OCI-LY7 (cell line): Measurements from ENCODE around the gene DGKB. TPM values are rescaled to one million over a fixed set of nuclear protein-coding genes. Genes with fewer than 3 reads are reported as not detected.

ENCODE experiments used
- BruUV-seq: library from RNA; stranded (reverse); fragments of 400-500 nt; replicated peaks from 2 replicates; lab custom pipeline; 2021; lab: Mats Ljungman, UMichigan
- CTCF ChIA-PET: fragments of 300-600 bp; sonication (Branson Sonifier 250); formaldehyde crosslinking; loops from one replicate; lab custom pipeline; 2022; ENCODE audit warnings: antibody characterized with exemption; ENCODE audit not compliant: unreplicated experiment; lab: Charles Lee
- POLR2A ChIA-PET: fragments of 300-600 bp; sonication (Branson Sonifier 250); formaldehyde crosslinking; loops from one replicate; lab custom pipeline; 2022; ENCODE audit warnings: antibody characterized with exemption; lab: Charles Lee
- DNase-seq: peaks from one replicate; pipeline ENCODE4 v3.0.0-alpha.2; 2015; ENCODE audit warnings: low spot score
- H2AFZ ChIP-seq: fragments of 200-600 bp; sonication (generic), shearing (Covaris generic); 2 replicates; pipeline ENCODE4 v1.6.1; 2014; ENCODE audit warnings: mild to moderate bottlenecking, antibody characterized with exemption, low read length, moderate library complexity
- H3K27ac ChIP-seq: fragments of 200-600 bp; sonication (generic); 2 replicates; pipeline ENCODE4 v1.5.1; 2014; ENCODE audit warnings: mixed run types, low read depth, mild to moderate bottlenecking, moderate library complexity, low read length, inconsistent platforms; ENCODE audit not compliant: poor library complexity, severe bottlenecking
- H3K36me3 ChIP-seq: fragments of 200-600 bp; sonication (generic); 2 replicates; pipeline ENCODE4 v1.6.1; 2014; ENCODE audit warnings: mild to moderate bottlenecking, antibody characterized with exemption, low read length, moderate library complexity, mixed read lengths; ENCODE audit not compliant: insufficient read depth
- H3K4me1 ChIP-seq: fragments of 200-600 bp; sonication (generic); 2 replicates; pipeline ENCODE4 v1.5.1; 2014; ENCODE audit warnings: mild to moderate bottlenecking, low read length; ENCODE audit not compliant: insufficient read depth, poor library complexity, severe bottlenecking
- H3K4me2 ChIP-seq: fragments of 200-600 bp; sonication (generic); 2 replicates; pipeline ENCODE4 v1.6.1; 2014; ENCODE audit warnings: mild to moderate bottlenecking, low read length
- H3K4me3 ChIP-seq: fragments of 200-600 bp; sonication (generic); 2 replicates; pipeline ENCODE4 v1.5.1; 2014; ENCODE audit warnings: mild to moderate bottlenecking, low read depth, low read length; ENCODE audit not compliant: poor library complexity, severe bottlenecking
- H3K79me2 ChIP-seq: fragments of 200-600 bp; sonication (generic); 2 replicates; pipeline ENCODE4 v1.6.1; 2016; ENCODE audit warnings: low read depth, mild to moderate bottlenecking, low read length, moderate library complexity, mixed read lengths; ENCODE audit not compliant: insufficient read depth
- H3K9me2 ChIP-seq: fragments of 200-600 bp; sonication (generic); 2 replicates; pipeline ENCODE4 v1.6.1; 2016; ENCODE audit warnings: mild to moderate bottlenecking, low read length, mixed read lengths; ENCODE audit not compliant: insufficient read depth
- H3K9me3 ChIP-seq: fragments of 200-600 bp; sonication (generic); 2 replicates; pipeline ENCODE4 v1.6.1; 2014; ENCODE audit warnings: mild to moderate bottlenecking, mixed run types, low read length, mixed read lengths
- H4K20me1 ChIP-seq: fragments of 200-600 bp; sonication (generic); 2 replicates; pipeline ENCODE4 v1.6.1; 2014; ENCODE audit warnings: mild to moderate bottlenecking, antibody characterized with exemption, low read length, moderate library complexity, mixed read lengths; ENCODE audit not compliant: insufficient read depth
- EZH2phosphoT487 ChIP-seq: fragments of 200-600 bp; sonication (generic); IDR thresholded peaks from 2 replicates; pipeline ENCODE4 v1.6.1; 2018; ENCODE audit warnings: low read depth, borderline replicate concordance, mild to moderate bottlenecking, mixed run types, antibody characterized with exemption, low read length, moderate library complexity, mixed read lengths
- intact Hi-C: fragments of 100-400 bp; cut with micrococcal nuclease; formaldehyde crosslinking; loops from one replicate; pipeline ENCODE4 v1.10.0; 2022; ENCODE audit not compliant: unreplicated experiment
- total RNA-seq, 2 experiments: library from RNA; depleted of rRNA in 1 of 2; stranded (reverse); fragments of >200 nt in 1 of 2; shearing (Covaris generic) in 1 of 2; gene quantifications; 2 replicates each; pipeline ENCODE4 v1.2.3, GENCODE V29; 2014 to 2022
- TF ChIP-seq, protein P1 (sequence below): fragments of 200-600 bp; sonication (generic); conservative IDR thresholded peaks from 2 replicates; pipeline ENCODE4 v1.5.1; 2014; ENCODE audit warnings: mild to moderate bottlenecking, antibody characterized with exemption, low read length, moderate library complexity, mixed read lengths

DGKB gene
- total RNA-seq, 2 experiments from 2014 or later, result not detected

DNA sequence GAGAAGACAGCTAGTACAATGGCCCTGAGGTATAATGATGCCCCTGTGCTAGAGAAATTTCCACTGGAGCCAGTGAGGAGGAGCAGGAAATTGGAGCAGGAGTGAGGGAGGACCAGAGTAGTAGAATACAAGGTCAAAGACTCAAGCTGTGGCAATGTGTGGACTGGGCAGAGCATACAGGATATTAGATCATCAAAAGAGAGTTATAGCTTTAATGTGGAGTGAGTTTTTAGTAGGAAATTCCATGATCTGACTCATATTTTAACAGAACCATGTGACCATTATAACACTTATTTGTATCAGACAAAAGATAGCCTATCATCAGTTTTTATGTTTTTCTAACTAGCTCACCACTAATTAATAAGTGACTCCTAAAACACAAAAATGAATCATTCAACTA is 154.1 kb downstream of the DGKB start:
- no peak for DNase-seq
- H3K9me2 ChIP-seq, result no peaks in the 10 kb centered on the region
- no peaks in the 10 kb centered on the region for H4K20me1 ChIP-seq
- POLR2A ChIA-PET, result no interaction called here
- no peaks in the 10 kb centered on the region for H3K79me2 ChIP-seq
- intact Hi-C loops, result no loop called here
- H3K4me1 ChIP-seq, result no peaks in the 10 kb centered on the region
- H2AFZ ChIP-seq, result no peak overlapping the region
- H3K4me2 ChIP-seq, result no peak overlapping the region
- H3K9me3 ChIP-seq, result peaks cover 9% of the 10 kb centered on the region; the same call in 1 of the 2 replicates
- no peak overlapping the region for H3K27ac ChIP-seq
- no peaks in the 10 kb centered on the region for H3K36me3 ChIP-seq
- BruUV-seq, result no TSS peak
- TF ChIP-seq, protein P1, sequence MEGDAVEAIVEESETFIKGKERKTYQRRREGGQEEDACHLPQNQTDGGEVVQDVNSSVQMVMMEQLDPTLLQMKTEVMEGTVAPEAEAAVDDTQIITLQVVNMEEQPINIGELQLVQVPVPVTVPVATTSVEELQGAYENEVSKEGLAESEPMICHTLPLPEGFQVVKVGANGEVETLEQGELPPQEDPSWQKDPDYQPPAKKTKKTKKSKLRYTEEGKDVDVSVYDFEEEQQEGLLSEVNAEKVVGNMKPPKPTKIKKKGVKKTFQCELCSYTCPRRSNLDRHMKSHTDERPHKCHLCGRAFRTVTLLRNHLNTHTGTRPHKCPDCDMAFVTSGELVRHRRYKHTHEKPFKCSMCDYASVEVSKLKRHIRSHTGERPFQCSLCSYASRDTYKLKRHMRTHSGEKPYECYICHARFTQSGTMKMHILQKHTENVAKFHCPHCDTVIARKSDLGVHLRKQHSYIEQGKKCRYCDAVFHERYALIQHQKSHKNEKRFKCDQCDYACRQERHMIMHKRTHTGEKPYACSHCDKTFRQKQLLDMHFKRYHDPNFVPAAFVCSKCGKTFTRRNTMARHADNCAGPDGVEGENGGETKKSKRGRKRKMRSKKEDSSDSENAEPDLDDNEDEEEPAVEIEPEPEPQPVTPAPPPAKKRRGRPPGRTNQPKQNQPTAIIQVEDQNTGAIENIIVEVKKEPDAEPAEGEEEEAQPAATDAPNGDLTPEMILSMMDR, result no peak
- no peak for TF ChIP-seq EZH2phosphoT487
- CTCF ChIA-PET, result no interaction called here
- no peak overlapping the region for H3K4me3 ChIP-seq

DNA sequence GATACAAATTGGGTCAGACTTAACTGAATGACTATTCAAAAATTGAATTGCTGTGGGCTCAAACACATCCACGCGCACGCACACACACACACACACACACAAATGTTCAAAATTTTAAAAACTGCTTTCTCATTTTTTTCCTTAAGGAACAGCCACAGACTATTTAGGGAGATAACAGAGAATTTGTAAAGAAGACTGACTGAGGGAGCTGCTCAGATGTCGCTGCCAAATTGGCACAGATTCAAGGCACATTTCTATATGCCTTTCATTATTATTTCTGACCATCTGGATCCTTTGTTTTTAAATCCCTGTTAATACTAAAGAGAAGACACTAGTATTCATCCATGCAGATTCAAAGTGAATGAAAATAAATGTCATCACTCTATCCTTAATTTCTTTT is 154.8 kb downstream of the DGKB start:
- Histone ChIP-seq H2AFZ (no peak overlapping the region), H3K36me3 (no peaks in the 10 kb centered on the region), H3K79me2 (no peaks in the 10 kb centered on the region), H3K27ac (no peak overlapping the region), H3K9me3 (peaks cover 9% of the 10 kb centered on the region; the same call in 1 of the 2 replicates), H3K4me3 (no peak overlapping the region), H3K4me1 (no peaks in the 10 kb centered on the region), H3K9me2 (no peaks in the 10 kb centered on the region), H3K4me2 (no peak overlapping the region), H4K20me1 (no peaks in the 10 kb centered on the region)
- BruUV-seq, result no TSS peak
- ChIA-PET POLR2A (interaction anchor here (0.7 kb wide), 2 partner anchors 7 to 1276 kb away, joined by 5 read pairs; no protein-coding TSS in a partner anchor), CTCF (no interaction called here)
- TF ChIP-seq, protein P1, result no peak
- TF ChIP-seq EZH2phosphoT487, result no peak
- intact Hi-C loops, result no loop called here
- no peak for DNase-seq

DNA sequence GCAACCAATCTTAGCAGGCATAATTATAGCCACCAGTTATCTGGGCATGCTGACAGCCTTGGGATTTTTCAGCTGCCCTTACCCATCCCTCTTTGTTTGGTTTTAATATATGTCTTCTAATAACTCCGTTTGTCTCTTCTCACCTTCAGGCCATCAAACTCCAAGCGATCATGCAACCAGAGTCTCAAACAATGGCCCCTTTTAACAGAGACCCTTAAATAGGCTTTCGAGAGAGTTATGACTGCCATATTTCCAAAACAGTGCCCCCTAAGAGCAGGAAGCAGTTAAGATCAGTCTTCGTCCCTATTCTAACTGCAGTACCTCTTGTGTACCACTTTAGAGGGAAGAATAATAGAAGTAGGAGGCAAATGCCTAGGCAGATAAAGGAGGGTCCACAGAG is 157.5 kb downstream of the DGKB start:
- TF ChIP-seq EZH2phosphoT487, result no peak
- TF ChIP-seq, protein P1, result no peak
- no peaks in the 10 kb centered on the region for H3K9me2 ChIP-seq
- no peak for DNase-seq
- H3K79me2 ChIP-seq, result no peaks in the 10 kb centered on the region
- no TSS peak for BruUV-seq
- H3K27ac ChIP-seq, result no peak overlapping the region
- H3K4me1 ChIP-seq, result no peaks in the 10 kb centered on the region
- no peaks in the 10 kb centered on the region for H3K36me3 ChIP-seq
- H3K4me2 ChIP-seq, result no peak overlapping the region
- no peak overlapping the region for H3K4me3 ChIP-seq
- H2AFZ ChIP-seq, result no peak overlapping the region
- H3K9me3 ChIP-seq, result peaks cover 9% of the 10 kb centered on the region; the same call in 1 of the 2 replicates
- H4K20me1 ChIP-seq, result no peaks in the 10 kb centered on the region
- ChIA-PET POLR2A (no interaction called here), CTCF (no interaction called here)
- intact Hi-C loops, result no loop called here
